Fibroblast of villous mesenchyme (primary cell): ENCODE data around the gene IL22. TPM values are rescaled to one million over a fixed set of nuclear protein-coding genes. Genes with fewer than 3 reads are reported as not detected.
"Not testable (repeated sequence)": the region's sequence is repeated elsewhere in the genome, so short reads cannot be mapped to it uniquely, and the experiment has no call there.

ENCODE experiments used
- DNase-seq: peaks from one replicate; pipeline ENCODE4 v3.0.0-alpha.2; 2010; ENCODE audit warnings: low read depth
- H3K4me3 ChIP-seq: 2 replicates; pipeline ENCODE4 v1.5.1; 2011; ENCODE audit warnings: low read depth, mild to moderate bottlenecking, low read length
- CTCF ChIP-seq: IDR thresholded peaks from 2 replicates; pipeline ENCODE4 v1.5.1; 2012; ENCODE audit warnings: low read depth, mild to moderate bottlenecking, low read length; ENCODE audit not compliant: insufficient read depth
- total RNA-seq: library from RNA; depleted of rRNA; stranded (reverse); fragments of >200 nt; gene quantifications from 2 replicates; pipeline ENCODE4 v1.2.3, GENCODE V29; 2012

The IL22 gene
- total RNA-seq, 1 donor, result not detected

- no peak for TF ChIP-seq CTCF
- H3K4me3 ChIP-seq, result no peak overlapping the region
- no peak for DNase-seq
Measured at GRCh38 chr12:68210875-68211274, 42.5 kb downstream of the IL22 start.

- DNase-seq, H3K4me3 ChIP-seq: not testable (repeated sequence)
Measured at GRCh38 chr12:68209048-68209728, 44.2 kb downstream of the IL22 start.

GRCh38 chr12:68207276-68207675 is 46.1 kb downstream of the IL22 start:
- DNase-seq, result no peak
- no peak for TF ChIP-seq CTCF
- no peak overlapping the region for H3K4me3 ChIP-seq

GRCh38 chr12:68206446-68206845 is 47.0 kb downstream of the IL22 start:
- no peak overlapping the region for H3K4me3 ChIP-seq
- DNase-seq, result no peak
- no peak for TF ChIP-seq CTCF

- H3K4me3 ChIP-seq, result no peak overlapping the region
- no peak for TF ChIP-seq CTCF
- no peak for DNase-seq
Measured at GRCh38 chr12:68203460-68203875, 49.9 kb downstream of the IL22 start.

GRCh38 chr12:68200854-68201253 is 52.5 kb downstream of the IL22 start:
- TF ChIP-seq CTCF, result no peak
- H3K4me3 ChIP-seq, result no peak overlapping the region
- DNase-seq, result no peak

- H3K4me3 ChIP-seq, result no peak overlapping the region
- no peak for TF ChIP-seq CTCF
- no peak for DNase-seq
Measured at GRCh38 chr12:68199127-68199526, 54.3 kb downstream of the IL22 start.
